Psoas muscle (tissue), 8 donors: ENCODE measurements around the gene P2RY4. TPM values are rescaled to one million over a fixed set of nuclear protein-coding genes. Genes with fewer than 3 reads are reported as not detected.
"Not testable (repeated sequence)": the region's sequence is repeated elsewhere in the genome, so short reads cannot be mapped to it uniquely, and the experiment has no call there.

Source experiments
- ATAC-seq, 4 donors: fragments of 200-7000 bp; cut with Tn5 transposase; one replicate each; pipeline ENCODE4 v1.9.1; 2020; ENCODE audit warnings: moderate library complexity in 3 of 4, mild to moderate bottlenecking in 2 of 4
- DNase-seq, 2 donors: peaks; one replicate each; pipeline ENCODE4 v3.0.0-alpha.2; 2020
- H3K27ac ChIP-seq: fragments of 200-600 bp; one replicate; pipeline ENCODE4 v1.8.0; 2022
- H3K27me3 ChIP-seq, 3 donors: fragments of 200-600 bp in 1 of 3; one replicate each; pipeline versions ENCODE4 v1.6.1 to v1.8.0; 2013 to 2022; ENCODE audit warnings: low read length in 2 of 3, mild to moderate bottlenecking in 2 of 3, moderate library complexity in 1 of 3; ENCODE audit not compliant: insufficient read depth in 3 of 3
- H3K36me3 ChIP-seq, 2 donors: fragments of 200-600 bp in 1 of 2; one replicate each; pipeline versions ENCODE4 v1.6.1 to v1.8.0; 2013 to 2022; ENCODE audit warnings: low read depth in 1 of 2, mild to moderate bottlenecking in 1 of 2, moderate library complexity in 1 of 2; ENCODE audit not compliant: insufficient read depth in 1 of 2
- H3K4me1 ChIP-seq: fragments of 200-600 bp; one replicate; pipeline ENCODE4 v1.8.0; 2022
- H3K4me3 ChIP-seq: fragments of 200-600 bp; one replicate; pipeline ENCODE4 v1.8.0; 2022; ENCODE audit warnings: mild to moderate bottlenecking
- H3K9me3 ChIP-seq: fragments of 200-600 bp; one replicate; pipeline ENCODE4 v1.8.0; 2022
- WGBS, 3 donors: extraction: QIAGEN DNeasy Blood & Tissue Kit; methylation state at CpG; one replicate each; pipeline versions ENCODE4 v1.1.6 to v1.1.7; 2013; 5-methylcytosine and 5-hydroxymethylcytosine counted together
- intact Hi-C, 2 donors: fragments of 100-400 bp; cut with DNase I; formaldehyde crosslinking; loops; one replicate each; pipeline versions ENCODE4 v1.11.0 to v1.14.2; 2022
- polyA plus RNA-seq, 3 donors: library from polyadenylated mRNA; stranded (reverse); fragments of 200-250 nt; gene quantifications; one replicate each; pipeline ENCODE4 v1.2.3, GENCODE V29; 2013
- total RNA-seq, 4 donors: library from RNA; stranded (reverse); fragmentation: NEBNext Ultra II Directional in 2 of 4; extraction: Animal tissue kit (Norgen Biotek cat#: 25700) in 2 of 4; gene quantifications; one replicate each; pipeline versions ENCODE4 v1.2.1 to v1.2.4, GENCODE V29; 2021 to 2023
- TF ChIP-seq, protein P1 (sequence below): fragments of 200-600 bp; IDR thresholded peaks from one replicate; pipeline ENCODE4 v1.8.0; 2022; ENCODE audit warnings: antibody characterized with exemption
- donor health status: healthy with polysubstance abuse.
- donor health status: DM: no; HTN: no; CAD: no; lungs with moderate emphysema.
- donor health status: Bipolar disorder and iron deficiency.
- donor health status: healthy.
- donor health status: DM: yes; HTN: yes; CAD: no.
- donor health status: DM: no; HTN: no; CAD: no.
- donor health status: DM: no; HTN: no; CAD: no.
- donor health status: DM: yes; HTN: yes; CAD: no.

P2RY4 gene
- total and polyA plus RNA-seq, 7 donors = 0.05 to 0.18 (median 0.08) TPM; not detected in 2

DNA sequence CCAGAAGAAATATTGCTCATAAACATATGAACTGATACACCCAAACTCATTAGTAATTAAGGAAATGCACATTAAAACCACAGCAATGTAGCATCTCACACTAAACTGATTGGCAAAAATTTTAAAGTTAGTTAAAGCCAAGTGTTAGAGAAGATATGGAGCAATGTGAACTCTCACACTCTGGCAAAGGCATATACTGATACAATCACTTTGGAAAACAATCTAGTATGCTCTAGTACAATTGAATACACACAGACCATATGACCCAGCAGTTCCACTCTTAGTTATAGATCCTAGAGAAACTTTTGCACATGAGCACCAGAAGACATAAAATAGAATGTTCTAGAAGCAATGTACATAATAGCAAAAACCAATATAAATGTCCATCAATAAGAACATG is 34.0 kb downstream of the P2RY4 start:
- no peak for DNase-seq
- no peaks in the 10 kb centered on the region for H3K36me3 ChIP-seq
- H3K9me3 ChIP-seq = no peaks in the 10 kb centered on the region
- TF ChIP-seq, protein P1, sequence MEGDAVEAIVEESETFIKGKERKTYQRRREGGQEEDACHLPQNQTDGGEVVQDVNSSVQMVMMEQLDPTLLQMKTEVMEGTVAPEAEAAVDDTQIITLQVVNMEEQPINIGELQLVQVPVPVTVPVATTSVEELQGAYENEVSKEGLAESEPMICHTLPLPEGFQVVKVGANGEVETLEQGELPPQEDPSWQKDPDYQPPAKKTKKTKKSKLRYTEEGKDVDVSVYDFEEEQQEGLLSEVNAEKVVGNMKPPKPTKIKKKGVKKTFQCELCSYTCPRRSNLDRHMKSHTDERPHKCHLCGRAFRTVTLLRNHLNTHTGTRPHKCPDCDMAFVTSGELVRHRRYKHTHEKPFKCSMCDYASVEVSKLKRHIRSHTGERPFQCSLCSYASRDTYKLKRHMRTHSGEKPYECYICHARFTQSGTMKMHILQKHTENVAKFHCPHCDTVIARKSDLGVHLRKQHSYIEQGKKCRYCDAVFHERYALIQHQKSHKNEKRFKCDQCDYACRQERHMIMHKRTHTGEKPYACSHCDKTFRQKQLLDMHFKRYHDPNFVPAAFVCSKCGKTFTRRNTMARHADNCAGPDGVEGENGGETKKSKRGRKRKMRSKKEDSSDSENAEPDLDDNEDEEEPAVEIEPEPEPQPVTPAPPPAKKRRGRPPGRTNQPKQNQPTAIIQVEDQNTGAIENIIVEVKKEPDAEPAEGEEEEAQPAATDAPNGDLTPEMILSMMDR = no peak
- H3K27ac ChIP-seq = no peak overlapping the region
- H3K27me3 ChIP-seq = no peaks in the 10 kb centered on the region
- no peak overlapping the region for H3K4me3 ChIP-seq
- intact Hi-C loops = no loop called here
- no peaks in the 10 kb centered on the region for H3K4me1 ChIP-seq
- no peak for ATAC-seq

DNA sequence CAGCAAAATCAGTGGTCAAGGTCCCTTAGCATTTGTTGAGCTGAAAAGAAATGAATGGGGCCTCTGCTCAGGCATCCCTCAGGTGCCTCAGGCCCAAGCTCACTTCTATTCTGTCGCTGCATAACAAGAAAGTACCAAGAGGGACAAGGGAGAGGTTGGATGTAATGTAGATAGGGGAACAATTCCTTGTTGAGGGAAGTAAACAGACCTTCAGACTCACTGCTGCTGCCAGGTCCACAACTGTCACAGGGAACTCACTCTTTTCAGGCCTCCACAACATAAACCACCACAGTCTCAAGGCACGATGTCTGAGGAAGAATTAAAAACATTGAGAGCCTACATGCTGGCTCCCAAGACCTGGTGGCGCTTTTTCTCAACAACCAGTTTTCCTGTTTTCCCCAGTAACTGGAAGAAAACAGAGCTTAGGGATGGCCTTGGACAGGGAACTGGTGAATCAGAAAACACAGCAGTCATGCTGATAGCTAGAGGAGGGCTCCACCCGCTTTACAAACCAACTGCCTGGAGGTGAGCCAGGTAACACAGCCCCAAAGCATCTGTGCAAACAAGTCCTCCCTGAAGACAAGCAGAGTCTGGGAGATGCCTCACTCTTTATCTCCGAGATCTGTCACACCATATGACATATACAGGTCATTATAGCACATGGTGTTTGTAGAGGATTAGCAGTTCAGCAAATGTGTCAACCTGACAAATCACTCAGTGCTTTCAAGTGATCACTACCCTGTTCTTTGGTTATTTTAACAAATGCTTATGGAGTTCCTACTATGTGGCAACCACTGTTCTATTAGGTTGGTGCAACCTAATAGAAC is 39.9 kb downstream of the P2RY4 start:
- Histone ChIP-seq H3K4me3 (no peak overlapping the region), H3K4me1 (no peaks in the 10 kb centered on the region), H3K9me3 (no peaks in the 10 kb centered on the region), H3K27ac (no peak overlapping the region), H3K36me3 (no peaks in the 10 kb centered on the region), H3K27me3 (no peaks in the 10 kb centered on the region)
- intact Hi-C loops = no loop called here
- ATAC-seq (no peak), DNase-seq (no peak)
- 57 to 74% (median 66%) methylated on average over 5 of the region's 5 CpGs for WGBS, 3 donors
- TF ChIP-seq, protein P1 = no peak

DNA sequence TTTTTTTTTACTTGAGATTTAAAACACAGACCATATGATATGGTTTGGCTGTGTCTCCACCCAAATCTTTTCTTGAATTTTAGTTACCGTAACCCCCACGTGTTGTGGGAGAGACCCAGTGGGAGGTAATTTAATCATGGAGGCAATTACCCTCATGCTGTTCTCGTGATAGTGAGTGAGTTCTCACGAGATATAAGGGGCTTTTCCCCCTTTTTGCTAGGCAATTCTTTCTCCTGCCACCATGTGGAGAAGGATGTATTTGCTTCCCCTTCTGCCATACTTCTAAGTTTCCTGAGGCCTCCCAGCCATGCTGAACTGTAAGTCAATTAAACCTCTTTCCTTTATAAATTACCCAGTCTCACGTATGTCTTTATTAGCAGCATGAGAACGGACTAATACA is 50.4 kb downstream of the P2RY4 start:
- 49 to 57% (median 56%) methylated on average over 6 of the region's 6 CpGs for WGBS, 3 donors
- H3K27ac ChIP-seq, H3K36me3 ChIP-seq, H3K9me3 ChIP-seq, intact Hi-C loops, ATAC-seq, H3K4me3 ChIP-seq, H3K4me1 ChIP-seq, DNase-seq, H3K27me3 ChIP-seq: not testable (repeated sequence)

DNA sequence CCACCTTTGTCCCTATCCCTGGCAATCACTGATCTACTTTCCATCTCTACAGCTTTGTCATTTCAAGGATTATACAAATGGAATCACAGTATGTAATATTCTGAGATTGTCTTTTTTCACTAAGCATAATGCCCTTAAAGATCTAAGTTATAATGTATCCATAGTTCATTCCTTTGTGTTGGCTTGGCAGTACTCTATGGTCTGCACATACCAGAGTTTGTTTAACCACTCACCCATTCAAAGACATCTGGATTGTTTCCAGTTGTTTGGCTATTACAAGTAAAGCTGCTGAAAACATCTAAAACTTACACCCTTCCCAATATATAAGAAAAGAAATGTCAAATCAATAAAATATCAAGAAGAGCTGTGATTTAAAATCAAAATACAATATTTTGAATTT is 51.5 kb downstream of the P2RY4 start:
- Histone ChIP-seq H3K4me3 (no peak overlapping the region), H3K36me3 (no peaks in the 10 kb centered on the region), H3K9me3 (peaks cover 4% of the 10 kb centered on the region), H3K27ac (no peak overlapping the region), H3K4me1 (no peaks in the 10 kb centered on the region), H3K27me3 (peaks cover 0 to 5% (median 0%) of the 10 kb centered on the region in 3 donors)
- DNase-seq = no peak
- intact Hi-C loops = no loop called here
- ATAC-seq = no peak
- TF ChIP-seq, protein P1 = no peak

Other genes starting within 250 kb of the P2RY4 start
- not detected for gene AWAT2, start 210.3 kb downstream of the P2RY4 start, total RNA-seq
- gene AWAT2, start 210.3 kb downstream of the P2RY4 start, polyA plus RNA-seq = not detected
- not detected for gene OTUD6A, start 197.7 kb downstream of the P2RY4 start, total RNA-seq
- gene OTUD6A, start 197.7 kb downstream of the P2RY4 start, polyA plus RNA-seq = not detected
- 10 to 100 TPM; 45.0 to 60.6 (median 59.3) TPM for gene IGBP1, start 126.8 kb downstream of the P2RY4 start, total RNA-seq
- gene IGBP1, start 126.8 kb downstream of the P2RY4 start, polyA plus RNA-seq = 10 to 100 TPM; 73.9 to 81.5 (median 79.0) TPM
- gene DGAT2L6, start 82.7 kb downstream of the P2RY4 start, total RNA-seq = not detected
- not detected for gene DGAT2L6, start 82.7 kb downstream of the P2RY4 start, polyA plus RNA-seq
- gene AWAT1, start 25.5 kb downstream of the P2RY4 start, total RNA-seq = not detected
- not detected for gene AWAT1, start 25.5 kb downstream of the P2RY4 start, polyA plus RNA-seq
- not detected for gene ARR3, start 8.1 kb upstream of the P2RY4 start, total RNA-seq
- not detected for gene ARR3, start 8.1 kb upstream of the P2RY4 start, polyA plus RNA-seq
- gene RAB41, start 22.0 kb upstream of the P2RY4 start, total RNA-seq = not detected
- gene RAB41, start 22.0 kb upstream of the P2RY4 start, polyA plus RNA-seq = not detected
- 10 to 100 TPM; 18.5 to 26.2 (median 19.7) TPM for gene PDZD11, start 29.7 kb upstream of the P2RY4 start, total RNA-seq
- gene PDZD11, start 29.7 kb upstream of the P2RY4 start, polyA plus RNA-seq = 10 to 100 TPM; 22.0 to 28.7 (median 27.9) TPM
- under 1 TPM in 3 of 4 donors, not detected in 1; 0.07 to 0.15 (median 0.08) TPM for gene KIF4A, start 29.9 kb upstream of the P2RY4 start, total RNA-seq
- under 1 TPM in 2 of 3 donors, not detected in 1; 0.04 TPM for gene KIF4A, start 29.9 kb upstream of the P2RY4 start, polyA plus RNA-seq
- gene GDPD2, start 163.1 kb upstream of the P2RY4 start, total RNA-seq = not detected
- under 1 TPM in 1 of 3 donors, not detected in 2; 0.01 TPM for gene GDPD2, start 163.1 kb upstream of the P2RY4 start, polyA plus RNA-seq
- 1 to 10 TPM; 1.2 to 1.6 (median 1.4) TPM for gene DLG3, start 184.6 kb upstream of the P2RY4 start, total RNA-seq
- gene DLG3, start 184.6 kb upstream of the P2RY4 start, polyA plus RNA-seq = 1 to 10 TPM in 1 of 3 donors, under 1 TPM in 2; 0.27 to 1.4 (median 0.52) TPM